Astrocyte (in vitro differentiated cells and primary cell): ENCODE data around the gene HCN1.

Source experiments
- EZH2 ChIP-seq: IDR thresholded peaks from 2 replicates; pipeline ENCODE4 v1.6.1; 2012; ENCODE audit warnings: mild to moderate bottlenecking, low read length, inconsistent platforms; ENCODE audit not compliant: insufficient read depth
- TF ChIP-seq, protein P1 (sequence below): IDR thresholded peaks from 2 replicates; pipeline ENCODE4 v1.5.1; 2011; ENCODE audit warnings: low read depth, mild to moderate bottlenecking, inconsistent platforms, low read length, moderate library complexity; ENCODE audit not compliant: insufficient read depth

DNA sequence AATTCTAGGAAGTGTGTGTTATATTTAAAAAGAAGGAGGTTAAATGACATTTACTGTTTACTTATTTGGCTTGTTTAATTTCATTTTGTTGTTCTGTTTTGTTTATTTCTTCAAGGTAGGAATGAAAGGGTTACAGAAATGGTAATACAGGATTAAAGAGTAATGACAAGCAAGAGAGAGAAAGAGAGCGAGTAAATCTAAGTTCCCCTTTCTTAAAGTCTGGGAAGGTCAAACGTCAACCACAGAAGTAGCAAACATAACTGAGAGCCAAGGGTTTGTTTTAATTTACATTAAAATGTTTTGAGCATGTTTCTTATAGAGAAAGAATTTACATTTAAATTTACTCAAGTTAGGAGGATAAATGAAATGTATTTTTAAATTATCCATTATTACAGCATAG lies 18.7 kb downstream of the HCN1 start:
- no peak for TF ChIP-seq EZH2
- TF ChIP-seq, protein P1, sequence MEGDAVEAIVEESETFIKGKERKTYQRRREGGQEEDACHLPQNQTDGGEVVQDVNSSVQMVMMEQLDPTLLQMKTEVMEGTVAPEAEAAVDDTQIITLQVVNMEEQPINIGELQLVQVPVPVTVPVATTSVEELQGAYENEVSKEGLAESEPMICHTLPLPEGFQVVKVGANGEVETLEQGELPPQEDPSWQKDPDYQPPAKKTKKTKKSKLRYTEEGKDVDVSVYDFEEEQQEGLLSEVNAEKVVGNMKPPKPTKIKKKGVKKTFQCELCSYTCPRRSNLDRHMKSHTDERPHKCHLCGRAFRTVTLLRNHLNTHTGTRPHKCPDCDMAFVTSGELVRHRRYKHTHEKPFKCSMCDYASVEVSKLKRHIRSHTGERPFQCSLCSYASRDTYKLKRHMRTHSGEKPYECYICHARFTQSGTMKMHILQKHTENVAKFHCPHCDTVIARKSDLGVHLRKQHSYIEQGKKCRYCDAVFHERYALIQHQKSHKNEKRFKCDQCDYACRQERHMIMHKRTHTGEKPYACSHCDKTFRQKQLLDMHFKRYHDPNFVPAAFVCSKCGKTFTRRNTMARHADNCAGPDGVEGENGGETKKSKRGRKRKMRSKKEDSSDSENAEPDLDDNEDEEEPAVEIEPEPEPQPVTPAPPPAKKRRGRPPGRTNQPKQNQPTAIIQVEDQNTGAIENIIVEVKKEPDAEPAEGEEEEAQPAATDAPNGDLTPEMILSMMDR: no peak
